ENCODE results near the gene GCLM.
"Not testable (repeated sequence)": the region's sequence is repeated elsewhere in the genome, so short reads cannot be mapped to it uniquely, and the experiment has no call there.

The GCLM gene

DNA sequence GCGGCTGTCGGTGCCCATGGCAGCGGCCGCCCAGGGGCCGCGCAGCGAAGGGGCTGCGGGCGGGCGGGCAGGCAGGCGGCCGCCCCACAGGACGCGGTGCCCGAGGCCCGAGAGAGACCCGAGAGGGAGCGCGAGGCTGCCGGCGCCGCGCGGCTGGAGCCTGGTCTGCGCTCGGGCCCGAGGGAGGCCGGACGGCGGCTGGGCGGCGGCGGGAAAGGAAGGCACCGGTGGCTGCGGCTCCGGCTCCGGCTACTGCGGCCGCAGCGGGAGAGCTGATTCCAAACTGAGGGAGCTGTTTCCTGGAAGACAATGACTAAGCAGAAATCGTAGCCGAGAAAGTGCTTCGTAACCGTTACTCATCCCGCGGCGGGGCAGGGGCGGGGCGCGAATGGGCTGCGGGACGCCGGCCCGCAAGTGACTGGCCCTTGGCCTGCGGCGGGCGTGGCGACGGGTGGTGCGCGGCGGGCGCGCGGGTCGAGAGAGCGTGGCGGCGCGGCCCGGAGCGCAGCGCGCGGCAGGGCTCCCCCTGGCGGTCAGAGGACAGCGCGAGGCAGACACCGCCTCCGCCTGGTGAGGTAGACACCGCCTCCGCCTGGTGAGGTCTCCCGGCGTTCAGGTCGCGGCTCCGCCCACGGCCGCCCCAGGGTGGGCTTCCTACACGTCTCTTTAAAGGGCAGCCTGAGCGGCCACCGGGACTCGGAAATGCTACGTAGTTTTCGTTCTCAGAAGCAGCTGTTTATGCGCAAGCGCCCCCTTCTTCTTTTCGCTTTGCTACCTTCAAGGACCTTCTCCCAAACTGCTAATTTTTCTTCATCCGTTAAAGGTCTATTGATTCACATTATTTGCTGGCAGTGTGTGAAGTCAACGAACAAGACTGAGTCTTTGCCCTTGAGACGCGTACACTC lies at the start of gene GCLM:
GCLM (minus strand) TSS at position 285 of the 905 bp plus-strand sequence; CDS start at position 18, 267 bp downstream.
- DNase-seq, result peak; percentile 19 to 91 (median 82)

DNA sequence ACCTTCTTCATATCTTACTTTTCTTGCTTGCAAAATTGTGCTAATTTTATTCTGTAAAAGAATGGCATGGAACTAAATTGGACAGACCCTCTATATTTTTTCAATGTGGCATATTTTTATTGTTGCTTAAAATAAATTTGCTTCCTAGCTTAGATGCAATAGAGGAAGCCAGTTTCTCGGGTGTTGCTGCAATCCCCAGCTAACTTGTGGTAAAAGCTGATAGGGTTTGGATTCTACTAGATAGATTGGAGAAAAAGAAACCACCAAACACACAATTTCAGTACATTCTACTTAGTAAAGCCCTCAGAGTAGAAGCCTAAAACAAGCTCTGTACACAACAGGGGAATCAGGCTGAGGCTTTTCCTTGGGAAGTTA lies 49.5 kb upstream of the GCLM start:
- no peak for DNase-seq

DNA sequence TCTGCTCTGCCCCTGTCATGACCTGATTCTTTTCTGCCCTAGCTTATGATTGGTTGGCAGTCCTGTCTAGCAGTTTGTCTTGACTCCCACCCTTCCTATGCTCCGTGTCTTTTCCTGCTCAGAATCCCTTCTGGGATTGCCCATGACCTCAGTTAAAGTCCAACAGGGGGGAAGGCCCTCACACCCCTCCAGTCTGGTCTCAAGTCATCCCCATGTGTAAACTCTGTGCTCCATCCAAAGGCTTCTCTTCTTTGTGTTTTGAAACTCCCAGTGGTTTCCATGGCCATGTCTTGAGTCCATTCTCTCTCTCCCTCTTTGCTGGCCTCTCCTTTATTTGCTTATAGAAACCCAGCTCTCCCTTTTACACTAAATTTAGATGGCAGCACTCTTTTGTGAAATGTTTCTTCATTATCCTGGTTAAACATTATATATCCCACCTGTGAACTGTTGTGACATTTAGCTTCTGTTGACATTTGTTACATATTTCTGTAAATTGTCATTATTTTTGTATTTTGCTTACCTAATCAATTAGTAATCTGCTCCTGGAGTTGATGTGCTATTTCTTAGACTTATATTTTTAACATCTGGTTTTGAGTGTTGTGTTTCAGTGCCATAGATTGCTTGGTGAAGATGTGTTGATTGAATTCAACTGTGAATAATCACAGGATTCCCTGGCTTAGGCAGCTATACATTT lies 48.9 kb upstream of the GCLM start:
- no peak for DNase-seq

DNA sequence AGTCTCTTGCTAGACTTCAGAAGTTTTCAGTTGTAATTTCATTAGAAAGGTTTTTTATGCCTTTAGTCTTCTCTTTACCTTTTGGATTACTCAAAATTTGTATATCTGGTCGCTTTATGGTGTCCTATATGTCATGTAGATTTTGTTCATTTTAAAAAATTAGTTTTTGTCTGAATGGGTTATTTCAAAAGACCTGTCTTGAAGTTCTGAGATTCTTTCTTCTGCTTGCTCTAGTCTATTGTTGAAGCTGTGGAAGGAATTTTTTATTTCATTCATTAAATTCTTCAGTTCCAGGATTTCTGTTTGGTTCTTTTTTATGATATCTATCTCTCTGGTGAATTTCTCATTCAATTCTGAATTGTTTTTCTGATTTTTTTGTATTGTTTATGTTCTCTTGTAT lies 46.5 kb upstream of the GCLM start:
- DNase-seq, result no peak

- DNase-seq, result not testable (repeated sequence)
Measured at GRCh38 chr1:93947002-93947686, 37.9 kb upstream of the GCLM start.

DNA sequence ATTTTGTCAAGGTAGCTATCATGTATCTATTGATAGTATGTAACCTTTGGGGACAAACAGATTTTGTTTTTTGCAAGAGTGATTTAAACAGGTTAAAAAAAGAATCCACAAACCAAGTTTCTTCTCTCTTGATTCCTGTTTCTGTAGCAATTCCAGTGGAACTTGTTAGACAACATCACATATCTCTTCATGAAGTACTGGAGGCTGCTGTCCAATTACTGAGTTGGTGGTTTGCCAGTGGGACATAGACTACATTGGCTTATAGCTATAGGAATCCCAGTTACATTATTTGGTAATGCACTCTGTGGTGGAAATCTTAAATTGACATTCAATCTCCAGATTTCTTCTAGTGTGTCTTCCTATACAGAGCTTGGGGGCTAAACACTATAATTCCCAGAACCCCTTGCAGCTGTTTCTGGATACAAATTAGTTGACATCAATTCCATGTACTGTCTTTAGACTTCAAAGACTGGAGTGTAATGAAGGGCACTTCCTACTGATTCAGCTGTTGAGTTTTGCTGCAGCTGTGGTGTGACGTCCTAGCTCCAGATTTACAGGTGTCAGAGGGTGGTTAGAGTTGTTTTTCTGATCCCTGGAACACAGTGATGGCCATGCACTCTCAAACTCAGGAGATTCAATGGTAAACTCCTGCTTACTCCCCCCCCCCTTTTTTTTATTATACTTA lies 29.4 kb upstream of the GCLM start:
- DNase-seq, result no peak

DNA sequence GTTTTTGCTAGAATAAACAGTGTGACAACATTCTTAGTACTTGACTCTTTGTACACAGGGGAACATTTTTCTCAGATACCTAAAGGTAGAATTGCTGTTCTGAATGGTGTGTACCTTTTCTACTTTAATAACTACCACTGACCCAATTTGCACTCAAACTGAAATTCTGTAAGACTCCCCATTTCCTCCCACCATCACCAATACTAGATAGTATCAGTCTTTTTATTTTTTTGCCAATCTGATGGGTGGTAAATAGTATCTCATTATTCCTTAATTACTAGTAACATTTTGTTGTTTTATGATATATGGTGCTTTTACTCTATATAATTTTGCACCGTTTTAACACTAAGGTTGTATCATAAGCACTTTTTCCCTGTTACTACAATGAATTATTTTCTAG lies 28.8 kb upstream of the GCLM start:
- DNase-seq, result no peak

DNA sequence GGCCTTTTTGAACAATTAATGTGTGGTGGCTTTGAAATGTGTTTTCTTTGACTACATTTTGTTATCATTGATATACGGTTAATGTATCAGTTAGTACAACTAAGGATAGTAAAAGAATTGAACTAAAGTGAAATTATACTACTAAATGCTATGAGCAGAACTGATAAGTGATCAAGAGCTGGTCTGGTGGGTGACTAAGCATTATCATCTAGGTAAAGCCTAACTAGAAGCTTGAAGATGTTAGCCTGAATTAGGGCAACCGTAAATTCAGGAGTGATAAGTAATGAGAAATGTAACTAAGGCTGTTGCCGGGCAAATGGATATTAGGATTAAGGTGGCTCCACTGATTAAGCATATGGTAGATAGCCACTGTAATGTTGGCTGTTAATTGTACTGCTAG lies 16.0 kb upstream of the GCLM start:
- DNase-seq, result no peak

DNA sequence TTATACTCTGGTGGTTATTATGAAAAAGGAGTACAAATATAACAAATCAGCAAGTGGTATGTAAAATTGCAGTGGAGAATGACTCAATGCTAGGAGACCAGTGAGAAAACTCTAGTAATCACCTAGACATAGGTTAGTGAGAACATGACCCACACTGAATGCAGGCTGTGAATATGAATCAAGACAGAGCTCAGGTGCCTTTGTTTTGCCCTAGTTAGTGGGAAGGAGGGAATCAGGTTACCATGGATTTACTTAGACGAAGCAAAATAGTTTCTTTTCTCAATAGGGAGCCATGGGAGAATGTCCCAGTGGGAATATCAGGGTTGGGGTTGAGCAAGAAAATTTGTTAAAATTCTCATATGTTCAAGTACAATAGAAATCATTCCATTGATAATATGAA lies 10.6 kb upstream of the GCLM start:
- no peak for DNase-seq

DNA sequence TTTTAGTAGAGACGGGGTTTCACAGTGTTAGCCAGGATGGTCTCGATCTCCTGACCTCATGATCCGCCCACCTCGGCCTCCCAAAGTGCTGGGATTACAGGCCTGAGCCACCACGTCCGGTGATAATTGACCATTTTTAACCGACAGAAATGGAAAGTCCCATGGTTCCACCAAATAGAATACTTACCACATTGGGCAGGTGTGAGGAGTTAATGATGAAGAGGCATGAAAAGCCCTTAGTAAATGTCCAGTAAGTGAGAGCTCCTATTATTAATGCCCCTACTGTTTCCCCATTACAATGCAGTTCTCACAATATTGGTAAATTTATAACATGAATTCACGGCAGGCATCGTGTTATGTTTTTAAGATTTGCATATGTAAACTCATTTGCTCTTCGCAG lies 8.1 kb upstream of the GCLM start:
- DNase-seq, result no peak

- not testable (repeated sequence) for DNase-seq
Measured at GRCh38 chr1:93910880-93911279, 1.6 kb upstream of the GCLM start.

- DNase-seq, result no peak
Measured at GRCh38 chr1:93910305-93910704, 1.1 kb upstream of the GCLM start.

GRCh38 chr1:93908394-93909145 lies 660 bp downstream of the GCLM start:
- peak in 19 of 58 donors; percentile 1 to 46 (median 30) for DNase-seq

DNA sequence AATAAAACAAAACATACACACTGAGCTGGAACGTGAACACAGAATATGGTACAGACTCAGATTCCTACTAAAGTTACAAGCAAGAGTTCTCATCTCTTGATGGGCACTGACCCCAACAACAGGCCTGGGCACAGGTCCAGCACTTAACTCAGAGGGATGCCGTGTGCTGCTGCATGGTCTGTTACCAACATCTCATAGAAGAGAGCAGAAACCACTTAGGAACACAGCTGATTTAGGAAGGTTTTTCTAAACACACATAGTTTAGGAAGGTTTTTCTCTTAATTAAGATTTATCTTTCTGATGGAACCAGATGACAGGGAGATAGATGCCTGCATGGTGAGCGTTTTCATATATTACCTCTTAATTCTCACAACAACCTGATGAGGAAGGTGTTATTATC lies 1.5 kb downstream of the GCLM start:
- peak in 6 of 58 donors; percentile 1 to 42 (median 7) for DNase-seq

GRCh38 chr1:93906480-93906879 lies 2.8 kb downstream of the GCLM start:
- no peak for DNase-seq

DNA sequence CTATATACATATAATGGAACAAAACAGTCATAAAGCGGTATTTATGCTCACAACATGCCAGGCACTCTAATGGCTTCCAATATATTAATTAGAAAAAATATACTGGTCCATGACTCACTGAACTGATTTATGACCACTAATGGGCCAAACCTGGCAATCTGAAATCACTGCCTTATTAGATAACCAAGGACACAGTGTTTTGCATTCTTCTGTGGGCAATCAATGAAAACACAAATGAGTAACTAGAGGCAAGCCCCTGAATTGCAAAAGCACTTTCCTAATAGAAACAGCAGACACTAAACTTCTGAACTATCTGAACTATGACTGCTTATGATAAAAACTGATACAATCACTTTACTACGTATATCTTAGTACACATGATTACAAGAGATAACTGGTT lies 3.5 kb downstream of the GCLM start:
- DNase-seq, result no peak

DNA sequence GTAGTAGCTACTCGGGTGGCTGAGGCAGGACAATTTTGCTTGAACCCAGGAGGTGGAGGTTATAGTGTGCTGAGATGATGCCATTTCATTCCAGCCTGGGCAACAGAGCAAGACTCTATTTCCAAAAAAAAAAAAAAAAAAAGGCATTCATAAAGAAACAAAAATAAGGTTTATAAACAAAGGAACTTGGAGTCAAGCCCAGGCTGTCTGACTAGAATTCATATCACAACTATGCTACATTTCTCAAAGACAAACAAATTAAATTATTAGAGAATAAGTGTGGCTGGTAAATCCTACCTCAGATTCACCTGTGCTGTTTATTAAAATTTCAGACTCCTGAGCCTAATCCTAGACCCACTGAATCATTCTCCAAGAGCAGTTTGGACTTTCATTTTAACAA lies 4.2 kb downstream of the GCLM start:
- no peak for DNase-seq

- no peak for DNase-seq
Measured at GRCh38 chr1:93904228-93904627, 5.0 kb downstream of the GCLM start.

DNA sequence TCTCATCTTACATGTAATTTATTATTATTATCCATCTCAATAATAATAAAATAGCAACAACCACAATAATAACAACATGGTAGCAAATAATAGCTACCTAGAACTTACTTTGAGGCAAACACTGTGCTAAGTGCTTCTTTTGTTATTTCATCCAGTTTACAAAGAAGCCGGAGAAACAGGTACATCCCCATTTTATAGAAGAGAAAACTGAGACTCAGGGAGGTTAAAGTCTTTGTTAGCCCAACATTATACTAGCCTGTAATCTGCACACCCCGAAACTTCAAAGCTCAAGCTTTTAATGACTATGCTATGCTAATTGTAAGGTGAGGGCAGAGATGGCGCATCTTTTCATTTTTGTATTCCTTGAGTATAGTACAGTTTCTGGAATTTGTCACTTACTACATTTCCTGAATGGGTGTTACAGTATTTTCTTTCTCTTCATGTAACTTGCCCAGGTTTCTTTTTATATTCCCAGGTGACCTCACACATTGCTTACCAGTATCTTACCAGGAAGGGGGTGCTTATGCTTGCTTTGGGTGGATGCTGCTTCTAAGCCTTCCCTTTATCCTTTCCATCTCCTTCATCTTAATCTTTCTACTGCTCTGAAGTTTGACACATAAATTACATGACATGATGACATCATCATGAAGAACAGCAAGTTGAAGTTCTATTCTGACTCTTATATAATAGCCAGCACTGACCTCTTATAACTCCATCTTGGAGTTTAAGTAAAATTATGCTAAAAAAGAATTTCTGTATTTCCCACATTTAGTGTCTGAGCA lies 8.3 kb downstream of the GCLM start:
- no peak for DNase-seq
